ENCODE measurements around the gene CCDC192.

The CCDC192 gene

DNA sequence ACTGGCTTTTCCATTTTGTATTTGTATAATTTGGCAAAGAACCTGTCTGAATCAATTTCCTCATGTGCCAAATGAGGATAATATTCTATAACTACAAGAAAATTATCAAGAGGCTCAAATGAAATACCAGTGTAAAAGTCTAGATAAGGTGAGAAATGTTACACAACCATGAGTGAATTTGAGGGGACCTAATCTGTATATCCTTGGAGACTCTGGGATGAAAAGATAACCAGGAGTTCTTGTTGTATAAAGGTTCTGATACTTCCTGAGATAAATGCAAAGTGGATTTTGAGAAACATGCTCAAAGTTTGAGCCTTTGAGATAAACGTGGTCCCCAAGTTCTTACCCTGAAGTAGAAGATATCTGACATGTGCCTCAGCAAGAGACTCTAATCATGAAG lies 260.0 kb downstream of the CCDC192 start:
- DNase-seq = no peak

DNA sequence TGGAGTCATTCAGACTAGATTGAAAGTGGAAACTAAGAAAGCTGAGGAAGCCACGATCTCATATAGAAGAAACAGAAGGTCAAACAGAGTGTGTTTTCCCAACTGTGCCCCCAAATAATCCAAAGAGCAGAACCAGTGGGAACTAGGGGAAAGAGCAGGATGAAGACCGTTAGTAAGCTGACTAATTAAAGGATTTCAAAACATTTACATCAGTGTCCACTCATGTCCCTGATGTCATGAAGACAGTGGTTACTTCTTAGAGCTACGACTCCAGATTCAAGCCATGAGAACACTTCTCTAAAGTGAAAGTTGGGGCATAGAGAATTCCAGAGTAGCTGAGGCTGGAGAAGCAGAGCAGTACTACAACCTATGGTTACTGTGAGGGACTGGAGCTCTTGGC lies 260.7 kb downstream of the CCDC192 start:
- no peak for DNase-seq

DNA sequence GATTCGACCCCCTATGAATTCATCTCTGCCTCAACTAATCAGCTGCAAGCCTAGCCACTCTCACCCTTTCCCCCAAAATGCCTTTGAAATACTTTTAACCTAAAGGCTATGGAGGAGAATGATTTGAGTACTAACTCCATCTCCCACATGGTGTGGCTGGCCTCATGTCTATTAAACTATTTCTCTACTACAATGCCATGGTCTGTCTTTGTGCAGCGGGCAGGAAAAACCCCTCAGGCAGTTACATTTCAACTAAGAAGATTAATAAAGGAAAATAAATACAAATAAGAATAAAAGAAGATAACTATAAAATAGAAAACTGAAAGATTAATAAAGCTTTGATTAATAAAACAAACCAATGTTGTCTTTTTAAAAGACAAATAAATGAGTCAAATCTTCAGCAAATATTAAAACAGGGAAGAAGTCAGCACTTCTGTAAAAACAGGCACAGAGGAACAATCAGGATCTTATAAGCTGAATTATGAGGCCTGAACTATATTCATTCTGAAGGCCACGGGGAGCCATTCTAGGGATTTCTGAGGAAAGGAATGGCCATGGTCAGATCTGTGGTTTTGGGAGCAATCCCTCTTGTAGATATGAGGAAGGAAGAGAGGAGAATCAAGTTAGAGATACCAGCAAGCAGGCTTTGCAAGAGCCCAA lies 264.3 kb downstream of the CCDC192 start:
- DNase-seq = no peak

DNA sequence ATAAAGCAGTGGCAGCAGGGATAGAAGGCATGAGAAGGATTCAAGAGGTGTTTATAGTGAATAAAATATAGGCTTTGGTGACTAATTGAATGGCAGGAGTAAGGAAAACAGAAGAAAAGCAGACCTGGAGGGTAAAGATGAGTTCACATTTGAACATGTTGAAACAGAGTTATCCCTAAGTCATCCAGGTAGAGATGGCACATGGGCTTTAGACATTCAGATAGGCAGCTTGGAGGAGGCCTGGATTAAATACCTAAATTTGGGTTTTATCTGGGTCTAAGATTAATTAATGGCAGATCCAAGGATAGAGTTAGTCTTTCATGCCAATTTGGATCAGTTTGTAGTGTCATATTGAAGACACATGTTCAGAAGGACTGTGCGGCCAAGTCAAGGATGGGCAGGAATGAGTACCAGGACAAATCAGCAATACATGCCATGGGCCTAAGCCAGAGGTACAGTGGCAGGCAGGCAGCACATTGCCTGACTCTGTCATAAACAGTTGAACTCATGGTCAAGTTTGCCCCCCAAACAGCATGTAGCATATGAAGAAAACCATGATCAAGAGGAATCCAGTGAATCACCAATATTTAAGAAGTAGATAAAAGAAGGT lies 264.9 kb downstream of the CCDC192 start:
- no peak for DNase-seq

DNA sequence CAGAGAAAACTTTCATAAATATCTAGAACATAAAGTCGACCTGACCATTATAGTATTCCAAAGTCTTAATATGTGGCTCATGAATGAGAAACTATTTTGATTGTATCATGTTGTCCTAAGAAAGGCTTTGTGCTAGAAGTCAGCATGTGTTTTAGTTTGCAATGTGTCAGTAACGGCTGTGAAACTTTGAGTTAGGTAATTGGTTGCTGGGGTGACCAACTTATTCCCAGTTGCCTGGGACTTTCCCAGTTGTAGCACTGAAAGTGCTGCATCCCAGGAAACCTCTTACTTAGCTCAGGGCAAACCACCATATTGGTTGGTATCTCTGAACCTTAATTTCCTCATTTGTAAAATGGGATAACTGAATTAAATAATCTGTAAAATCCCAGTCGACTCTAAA lies 265.8 kb downstream of the CCDC192 start:
- no peak for DNase-seq

- no peak for DNase-seq
Observed at GRCh38 chr5:127969651-127970050, 266.5 kb downstream of the CCDC192 start.

DNA sequence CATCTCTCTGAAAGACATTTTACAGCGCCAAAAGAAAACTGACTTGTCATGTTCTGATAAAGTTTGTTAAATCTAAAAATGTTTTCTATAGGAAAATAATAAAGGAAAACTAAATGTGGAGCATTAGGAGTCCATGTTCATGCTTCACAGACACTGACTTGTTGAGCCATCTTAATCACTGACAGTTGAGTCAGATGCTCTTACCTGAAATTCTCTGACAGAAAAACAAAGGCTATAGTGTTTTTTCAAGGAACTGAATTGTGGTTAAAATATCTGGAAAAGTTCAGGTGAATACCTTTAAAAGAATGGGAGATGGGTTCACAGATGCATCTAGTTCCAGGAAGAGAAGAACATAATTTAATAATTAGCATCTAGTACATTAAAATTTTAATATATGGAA lies 266.9 kb downstream of the CCDC192 start:
- no peak for DNase-seq

- no peak for DNase-seq
Observed at GRCh38 chr5:127970854-127971425, 267.7 kb downstream of the CCDC192 start.

- DNase-seq = no peak
Observed at GRCh38 chr5:127975961-127976360, 272.8 kb downstream of the CCDC192 start.

DNA sequence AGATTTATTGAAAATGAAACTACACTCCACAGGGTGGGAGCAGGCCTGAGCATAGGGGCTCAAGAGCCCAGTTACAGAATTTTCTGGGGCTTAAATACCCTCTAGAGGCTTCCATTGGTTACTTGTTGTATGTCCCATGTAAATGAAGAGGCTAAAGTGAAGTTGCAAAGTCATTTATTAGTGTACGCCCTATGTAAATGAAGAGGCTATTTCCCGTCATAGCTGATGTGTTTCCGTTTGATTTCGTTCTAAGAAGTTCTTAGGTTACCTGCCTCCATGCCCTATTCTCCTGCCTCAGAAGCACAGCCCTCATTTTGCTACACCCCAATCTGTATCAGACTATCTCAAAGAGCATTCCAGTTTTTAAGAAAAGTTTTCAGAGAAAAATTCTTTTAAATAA lies 273.3 kb downstream of the CCDC192 start:
- no peak for DNase-seq

DNA sequence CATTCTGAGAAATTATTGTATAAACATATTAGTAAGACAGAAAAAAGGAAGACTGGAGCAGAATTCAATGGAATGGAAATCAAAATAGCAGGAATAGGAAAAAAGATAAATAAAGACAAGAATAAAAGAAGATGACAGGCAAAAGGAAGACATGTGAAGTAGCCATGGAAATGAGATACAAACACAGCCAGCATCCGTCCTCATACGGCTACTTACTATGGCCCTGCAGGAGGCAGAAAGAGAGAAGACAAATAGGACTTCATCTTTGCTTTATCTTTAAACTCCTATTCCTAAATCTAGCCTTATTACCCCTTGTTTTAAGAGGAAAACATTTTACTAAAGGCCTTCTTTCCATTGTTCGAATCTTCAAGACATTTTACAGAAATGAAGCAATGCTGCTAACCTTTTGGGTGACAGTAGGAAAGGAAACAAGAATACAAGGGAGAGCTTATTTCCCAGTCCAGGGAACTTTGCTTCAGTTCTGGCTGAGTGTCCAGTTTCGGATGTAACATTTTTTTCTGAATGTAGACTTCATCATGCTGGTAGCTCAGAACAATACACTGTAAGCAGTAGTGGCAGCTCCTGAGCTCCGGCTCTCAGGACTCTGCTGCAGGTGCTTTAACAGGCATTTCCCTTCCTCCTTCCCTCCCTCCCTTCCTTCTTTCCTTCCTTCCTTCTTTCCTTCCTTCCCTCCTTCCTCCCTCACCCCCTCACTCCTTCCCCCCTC lies 274.0 kb downstream of the CCDC192 start:
- no peak for DNase-seq

DNA sequence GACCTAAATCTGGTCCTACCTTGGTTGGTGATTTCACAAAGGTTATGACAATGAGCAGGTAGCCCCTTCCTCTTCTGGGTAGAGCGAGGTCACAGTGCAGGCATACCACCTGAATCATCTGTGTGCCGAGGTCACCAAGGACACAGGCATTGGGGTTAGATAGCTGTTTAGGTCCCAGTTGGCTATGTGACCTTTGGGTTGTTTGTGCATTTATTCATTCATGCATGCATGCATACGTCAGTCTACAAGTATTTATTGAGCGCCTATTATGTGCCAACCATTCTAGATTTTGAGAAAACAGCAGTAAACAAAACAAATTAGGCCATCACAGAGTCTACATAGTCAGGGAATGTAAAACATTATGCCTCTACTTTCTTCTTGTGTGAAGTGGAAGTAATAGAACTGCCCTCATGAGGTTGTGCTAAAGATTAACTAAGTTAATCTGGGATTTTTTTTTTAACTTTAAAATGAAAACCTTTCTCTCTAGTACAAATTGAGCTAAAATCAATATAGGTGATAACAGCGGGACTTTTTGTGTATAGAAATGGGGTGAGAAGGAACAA lies 275.6 kb downstream of the CCDC192 start:
- DNase-seq = no peak

- no peak for DNase-seq
Observed at GRCh38 chr5:127979475-127979874, 276.3 kb downstream of the CCDC192 start.

DNA sequence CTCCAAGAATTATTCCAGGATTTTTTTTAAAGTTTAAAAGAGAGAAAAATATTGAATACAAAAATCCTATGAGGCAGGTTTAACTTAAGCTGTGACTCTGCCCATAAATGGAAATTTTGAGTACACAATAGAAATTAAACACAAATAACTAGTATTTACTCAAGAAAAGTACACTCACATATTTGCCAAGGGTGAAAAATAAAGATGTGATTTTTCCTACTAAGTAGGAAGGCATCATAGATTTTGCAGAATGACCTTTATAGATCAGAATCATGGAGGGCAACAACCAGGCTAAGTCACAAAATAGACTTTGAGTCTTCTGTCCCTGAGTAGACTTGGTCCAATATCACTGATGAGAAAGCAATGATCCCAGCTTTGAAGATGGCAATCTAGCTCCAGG lies 277.7 kb downstream of the CCDC192 start:
- no peak for DNase-seq

- DNase-seq = no peak
Observed at GRCh38 chr5:127981498-127981897, 278.3 kb downstream of the CCDC192 start.

- no peak for DNase-seq
Observed at GRCh38 chr5:127985811-127986325, 282.7 kb downstream of the CCDC192 start.

DNA sequence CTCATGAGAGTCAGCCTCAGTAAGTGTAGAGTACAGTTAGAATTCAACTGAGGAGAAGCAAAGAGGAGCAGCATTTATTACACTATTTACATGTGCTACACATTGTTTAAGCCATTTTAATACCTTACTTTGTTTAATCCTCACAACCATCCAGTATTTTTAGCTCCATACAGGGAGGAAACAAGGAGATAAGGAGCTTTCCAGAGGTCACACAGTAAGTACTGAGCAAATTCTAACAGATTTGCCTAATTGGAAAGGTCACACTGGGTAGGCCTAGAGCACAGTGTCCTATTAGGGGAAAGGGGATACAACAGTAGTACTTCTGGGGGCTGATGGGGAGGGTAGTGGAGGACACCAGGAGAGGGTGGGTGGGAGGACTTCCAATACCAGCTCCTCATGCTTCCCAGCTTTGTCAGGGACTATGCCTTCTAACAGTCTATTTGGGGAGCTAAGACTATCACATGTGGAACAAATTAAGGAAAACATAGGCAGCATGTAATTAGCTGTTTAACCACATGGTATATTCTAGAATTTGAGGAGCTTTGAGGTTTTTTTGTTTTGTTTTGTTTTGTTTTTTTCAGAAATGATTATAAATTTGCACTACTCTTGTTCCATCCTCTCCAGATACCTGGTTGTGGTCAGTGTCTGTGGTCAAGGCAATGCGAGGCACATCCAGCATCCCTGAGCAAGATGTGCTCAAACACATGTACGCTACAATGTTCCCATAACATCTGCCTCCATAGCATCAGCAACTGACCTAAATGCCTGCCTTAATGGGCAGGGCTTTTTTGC lies 284.4 kb downstream of the CCDC192 start:
- no peak for DNase-seq

DNA sequence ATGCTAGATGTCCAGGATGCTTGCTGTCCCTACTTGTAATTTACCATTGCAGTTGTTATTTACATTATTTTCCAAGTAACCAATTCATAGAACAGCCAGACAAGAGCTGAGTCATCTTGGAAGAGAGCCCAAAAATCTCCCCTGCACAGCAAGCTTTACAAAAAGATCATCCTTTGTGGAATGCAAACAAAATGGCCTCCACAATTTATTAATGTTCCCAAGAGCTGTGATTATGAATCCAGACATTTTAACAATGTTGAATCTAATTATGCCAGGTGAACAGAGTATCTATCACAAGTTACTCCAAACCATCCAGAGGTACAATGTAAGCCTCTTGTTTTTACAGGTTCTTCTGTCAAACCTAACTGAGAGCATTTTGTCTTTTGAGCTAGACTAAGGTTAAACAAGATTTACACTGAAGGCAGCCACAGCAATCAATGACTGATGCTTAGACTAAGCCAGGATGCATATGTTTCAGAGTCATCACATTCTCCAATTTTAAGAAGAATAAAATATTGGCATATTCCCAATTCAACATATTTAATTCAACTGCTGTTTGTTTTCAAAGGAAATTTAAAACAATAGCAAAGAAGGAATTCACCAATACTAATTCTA lies 285.1 kb downstream of the CCDC192 start:
- DNase-seq = no peak

Data from CD4-positive, alpha-beta T cell treated with Interleukin-12 subunit alpha and Interleukin-12 subunit beta, for 1 hour (primary cell).